DMS153 treated with DMSO at 0.1 percent for 48 hours (cell line): ENCODE data around the gene PDZK1.
"Not testable (repeated sequence)": the region's sequence is repeated elsewhere in the genome, so short reads cannot be mapped to it uniquely, and the experiment has no call there.

Experiments used
- DNase-seq: peaks from one replicate; lab custom pipeline; 2025; ENCODE audit not compliant: unreplicated experiment; lab: John Stamatoyannopoulos, UW

PDZK1 gene

GRCh38 chr1:145711213-145711651, 4.1 kb upstream of the PDZK1 start:
- DNase-seq: no peak

GRCh38 chr1:145710291-145711027, 3.3 kb upstream of the PDZK1 start:
- no peak for DNase-seq

- DNase-seq: no peak
Measured at GRCh38 chr1:145708063-145708462, 895 bp upstream of the PDZK1 start.

GRCh38 chr1:145706086-145706664, 993 bp downstream of the PDZK1 start:
- DNase-seq: no peak

- no peak for DNase-seq
Measured at GRCh38 chr1:145705622-145706021, 1.5 kb downstream of the PDZK1 start.

- DNase-seq: no peak
Measured at GRCh38 chr1:145702826-145703225, 4.3 kb downstream of the PDZK1 start.

GRCh38 chr1:145702052-145702451, 5.1 kb downstream of the PDZK1 start:
- no peak for DNase-seq

- no peak for DNase-seq
Measured at GRCh38 chr1:145701306-145701862, 5.8 kb downstream of the PDZK1 start.

GRCh38 chr1:145696630-145696960, 10.6 kb downstream of the PDZK1 start:
- no peak for DNase-seq

- DNase-seq: no peak
Measured at GRCh38 chr1:145695821-145696629, 11.1 kb downstream of the PDZK1 start.

- no peak for DNase-seq
Measured at GRCh38 chr1:145692785-145693443, 14.3 kb downstream of the PDZK1 start.

GRCh38 chr1:145690587-145691558, 16.3 kb downstream of the PDZK1 start:
- DNase-seq: no peak

- no peak for DNase-seq
Measured at GRCh38 chr1:145689922-145690321, 17.2 kb downstream of the PDZK1 start.

GRCh38 chr1:145688924-145689323, 18.2 kb downstream of the PDZK1 start:
- no peak for DNase-seq

- DNase-seq: no peak
Measured at GRCh38 chr1:145688328-145688727, 18.8 kb downstream of the PDZK1 start.

GRCh38 chr1:145686078-145686477, 21.1 kb downstream of the PDZK1 start:
- DNase-seq: not testable (repeated sequence)

GRCh38 chr1:145684858-145685257, 22.3 kb downstream of the PDZK1 start:
- DNase-seq: not testable (repeated sequence)

- DNase-seq: not testable (repeated sequence)
Measured at GRCh38 chr1:145673217-145673616, 34.0 kb downstream of the PDZK1 start.

- not testable (repeated sequence) for DNase-seq
Measured at GRCh38 chr1:145670995-145671745, 36.0 kb downstream of the PDZK1 start.
